ENCODE results near the gene CGB1.

Gene CGB1

GRCh38 chr19:48993175-48994034 is 43.3 kb downstream of the CGB1 start, which contains the start of the genes GYS1 and RUVBL2:
GYS1 (minus strand) TSS chr19:48993309; CDS start chr19:48993112, 197 bp downstream.
RUVBL2 (plus strand) TSS chr19:48993887; CDS start chr19:48993912, 25 bp downstream.
- DNase-seq: peak; percentile 99

- DNase-seq: no peak
Measured at GRCh38 chr19:48992581-48993174, 44.0 kb downstream of the CGB1 start.

GRCh38 chr19:48991873-48992580 is 44.7 kb downstream of the CGB1 start:
- DNase-seq: no peak

- no peak for DNase-seq
Measured at GRCh38 chr19:48991011-48991609, 45.6 kb downstream of the CGB1 start.

- no peak for DNase-seq
Measured at GRCh38 chr19:48990400-48990799, 46.3 kb downstream of the CGB1 start.

GRCh38 chr19:48989701-48990291 is 46.9 kb downstream of the CGB1 start:
- DNase-seq: no peak

- DNase-seq: no peak
Measured at GRCh38 chr19:48988860-48989259, 47.8 kb downstream of the CGB1 start.

GRCh38 chr19:48988286-48988685 is 48.4 kb downstream of the CGB1 start:
- DNase-seq: no peak

- no peak for DNase-seq
Measured at GRCh38 chr19:48987323-48987722, 49.4 kb downstream of the CGB1 start.

GRCh38 chr19:48986211-48986610 is 50.5 kb downstream of the CGB1 start:
- no peak for DNase-seq

- DNase-seq: no peak
Measured at GRCh38 chr19:48985711-48986110, 51.0 kb downstream of the CGB1 start.

All from GF-D8 (cell line).